Cardiac muscle cell (in vitro differentiated cells and primary cell): Measurements from ENCODE around the gene ATG10. TPM values are rescaled to one million over a fixed set of nuclear protein-coding genes. Genes with fewer than 3 reads are reported as not detected.

Experiments
- DNase-seq, 2 donors: peaks; one replicate each; pipeline versions ENCODE4 v3.0.0 to v3.0.0-alpha.2; 2010 to 2017; ENCODE audit warnings: low read depth in 1 of 2, low spot score in 1 of 2
- H3K27ac ChIP-seq: fragments of 200-600 bp; sonication (generic); 2 replicates; pipeline ENCODE4 v1.5.1; 2016
- H3K27me3 ChIP-seq: fragments of 200-600 bp; sonication (generic); 2 replicates; pipeline ENCODE4 v1.6.0; 2016; ENCODE audit warnings: control low read depth
- H3K36me3 ChIP-seq: fragments of 200-600 bp; sonication (generic); 2 replicates; pipeline ENCODE4 v1.5.1; 2016; ENCODE audit warnings: control low read depth
- H3K4me1 ChIP-seq: fragments of 200-600 bp; sonication (generic); 2 replicates; pipeline ENCODE4 v1.8.1; 2017; ENCODE audit warnings: low read depth, mild to moderate bottlenecking, mixed run types
- H3K4me3 ChIP-seq: fragments of 200-600 bp; sonication (generic); 2 replicates; pipeline ENCODE4 v1.5.1; 2016; ENCODE audit warnings: mild to moderate bottlenecking
- H3K9me3 ChIP-seq: fragments of 200-600 bp; sonication (generic); 2 replicates; pipeline ENCODE4 v1.5.1; 2017; ENCODE audit warnings: low read depth, mild to moderate bottlenecking, control low read depth
- polyA plus RNA-seq: library from polyadenylated mRNA; unstranded; fragments of >200 nt; fragmentation: Nextera tagmentation; extraction: Ambion mirVana; gene quantifications from 2 replicates; pipeline ENCODE4 v1.2.1, GENCODE V29; 2016
- total RNA-seq: library from RNA; depleted of rRNA; stranded (reverse); fragments of >200 nt; gene quantifications from 2 replicates; pipeline ENCODE4 v1.2.3, GENCODE V29; 2016
- TF ChIP-seq, protein P1 (sequence below): IDR thresholded peaks from 2 replicates; pipeline ENCODE4 v1.5.1; 2012; ENCODE audit warnings: low read depth, mild to moderate bottlenecking, low read length

The ATG10 gene
- total and polyA plus RNA-seq, 2 experiments from 2014 or later, result 9.0 to 28.0 TPM

DNA sequence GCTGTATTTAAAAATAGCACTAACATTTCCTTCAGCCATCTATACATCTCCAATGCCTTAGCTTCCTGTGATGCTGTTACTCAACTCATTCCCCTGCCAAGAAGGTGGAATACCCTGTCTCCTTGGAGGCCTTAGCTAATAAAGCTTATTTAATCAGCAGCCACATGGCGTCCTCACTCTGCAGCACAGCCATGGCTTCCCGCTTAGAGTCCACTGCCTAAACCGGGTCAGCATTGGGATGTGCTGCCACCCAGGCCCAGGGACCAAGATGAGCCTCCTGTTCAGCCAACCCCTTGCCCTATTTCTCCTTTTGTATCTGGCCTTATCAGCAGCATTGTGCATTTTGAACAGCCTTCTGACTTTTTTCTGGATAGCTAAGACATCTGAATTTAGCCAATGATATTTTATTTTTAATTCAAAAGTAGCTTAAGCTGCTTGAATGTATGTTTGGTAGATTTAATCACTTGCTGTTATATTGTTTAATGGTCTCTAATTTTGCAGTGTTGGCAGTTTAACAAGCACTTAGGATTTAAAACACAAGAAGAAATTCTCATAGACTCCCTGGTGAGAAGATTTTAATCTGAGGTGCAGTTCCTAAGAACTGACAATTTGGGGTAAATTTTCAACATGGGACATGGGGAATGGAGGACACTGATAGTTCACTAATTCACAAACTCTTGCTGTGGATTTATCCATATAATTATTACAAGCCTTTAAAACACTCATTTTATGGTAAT is 193.3 kb downstream of the ATG10 start:
- Histone ChIP-seq H3K4me3 (no peak overlapping the region), H3K27ac (peak overlapping the region; percentile 49), H3K9me3 (no peaks in the 10 kb centered on the region), H3K36me3 (no peaks in the 10 kb centered on the region), H3K4me1 (peaks cover 17% of the 10 kb centered on the region), H3K27me3 (no peaks in the 10 kb centered on the region)
- TF ChIP-seq, protein P1, sequence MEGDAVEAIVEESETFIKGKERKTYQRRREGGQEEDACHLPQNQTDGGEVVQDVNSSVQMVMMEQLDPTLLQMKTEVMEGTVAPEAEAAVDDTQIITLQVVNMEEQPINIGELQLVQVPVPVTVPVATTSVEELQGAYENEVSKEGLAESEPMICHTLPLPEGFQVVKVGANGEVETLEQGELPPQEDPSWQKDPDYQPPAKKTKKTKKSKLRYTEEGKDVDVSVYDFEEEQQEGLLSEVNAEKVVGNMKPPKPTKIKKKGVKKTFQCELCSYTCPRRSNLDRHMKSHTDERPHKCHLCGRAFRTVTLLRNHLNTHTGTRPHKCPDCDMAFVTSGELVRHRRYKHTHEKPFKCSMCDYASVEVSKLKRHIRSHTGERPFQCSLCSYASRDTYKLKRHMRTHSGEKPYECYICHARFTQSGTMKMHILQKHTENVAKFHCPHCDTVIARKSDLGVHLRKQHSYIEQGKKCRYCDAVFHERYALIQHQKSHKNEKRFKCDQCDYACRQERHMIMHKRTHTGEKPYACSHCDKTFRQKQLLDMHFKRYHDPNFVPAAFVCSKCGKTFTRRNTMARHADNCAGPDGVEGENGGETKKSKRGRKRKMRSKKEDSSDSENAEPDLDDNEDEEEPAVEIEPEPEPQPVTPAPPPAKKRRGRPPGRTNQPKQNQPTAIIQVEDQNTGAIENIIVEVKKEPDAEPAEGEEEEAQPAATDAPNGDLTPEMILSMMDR, result peak; percentile 4
- DNase-seq, result peak; percentile 11 to 75

DNA sequence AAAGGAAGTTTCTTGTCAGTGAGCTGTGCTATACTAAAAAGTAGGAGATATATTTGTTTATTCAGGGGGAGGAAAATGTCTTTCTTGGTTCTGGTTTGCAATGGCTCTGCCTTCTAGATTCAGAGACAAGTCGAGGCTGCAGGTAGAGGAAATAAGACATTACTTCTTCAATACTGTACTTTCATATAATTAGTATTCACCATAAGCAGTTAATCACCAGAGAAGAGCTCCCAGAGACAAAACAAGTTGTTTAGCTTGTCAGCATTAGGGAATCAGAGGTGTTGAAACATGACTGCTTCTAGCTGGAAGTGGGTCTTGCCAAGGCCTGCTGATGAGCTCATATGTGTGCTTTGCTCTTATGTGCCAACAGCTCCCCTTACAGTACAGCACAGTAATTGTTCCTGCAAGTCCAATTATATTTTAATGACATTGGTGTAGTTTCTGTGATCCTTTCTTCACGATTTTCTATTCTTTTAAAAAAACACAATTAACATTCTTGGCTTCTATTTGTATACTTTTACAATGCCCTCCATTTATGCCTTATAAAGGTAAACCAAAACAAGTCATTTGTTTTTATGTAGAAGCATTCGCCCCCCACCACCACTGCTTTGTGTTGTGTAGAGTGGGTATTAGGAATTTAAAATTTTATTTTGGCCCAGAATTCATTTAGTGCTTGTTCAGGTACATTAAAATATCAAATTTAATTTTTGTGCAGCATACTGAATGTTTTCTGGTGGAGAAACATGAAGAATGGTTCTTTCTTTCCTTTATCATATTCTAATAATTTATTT is 194.1 kb downstream of the ATG10 start:
- Histone ChIP-seq H3K27ac (peak overlapping the region; percentile 49), H3K9me3 (no peaks in the 10 kb centered on the region), H3K4me3 (no peak overlapping the region), H3K4me1 (peaks cover 17% of the 10 kb centered on the region), H3K27me3 (no peaks in the 10 kb centered on the region), H3K36me3 (no peaks in the 10 kb centered on the region)
- TF ChIP-seq, protein P1, result peak; percentile 76
- DNase-seq, result peak; percentile 82 to 97

DNA sequence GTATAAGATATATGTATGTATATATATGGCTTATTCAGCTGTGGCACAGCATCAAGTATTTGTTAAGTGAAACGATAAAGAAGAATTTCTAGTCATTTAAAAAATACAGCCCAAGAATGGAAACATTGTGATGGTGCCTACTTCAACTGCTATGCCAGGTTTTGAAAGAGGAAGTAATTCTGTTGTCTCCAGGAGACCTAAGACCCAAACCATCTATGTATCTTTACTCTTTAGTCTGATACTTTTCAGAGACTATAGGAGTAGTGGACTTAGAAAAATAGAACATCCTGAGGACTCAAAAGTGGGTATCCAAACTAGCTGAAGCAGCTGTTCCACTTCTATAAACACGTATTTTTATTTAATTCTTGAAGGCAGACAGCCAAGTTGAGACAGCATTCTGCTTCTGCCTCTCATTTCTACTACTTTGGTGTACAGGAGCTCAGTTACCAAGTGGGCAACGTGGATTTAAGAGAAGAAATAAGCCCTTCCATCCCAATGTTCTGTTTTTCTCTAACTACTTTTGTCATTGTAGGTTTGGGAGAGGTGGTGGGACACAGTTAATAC is 195.6 kb downstream of the ATG10 start:
- no peak overlapping the region for H3K27ac ChIP-seq
- peaks cover 17% of the 10 kb centered on the region for H3K4me1 ChIP-seq
- no peaks in the 10 kb centered on the region for H3K27me3 ChIP-seq
- TF ChIP-seq, protein P1, result no peak
- H3K9me3 ChIP-seq, result no peaks in the 10 kb centered on the region
- no peak overlapping the region for H3K4me3 ChIP-seq
- no peak for DNase-seq
- no peaks in the 10 kb centered on the region for H3K36me3 ChIP-seq

DNA sequence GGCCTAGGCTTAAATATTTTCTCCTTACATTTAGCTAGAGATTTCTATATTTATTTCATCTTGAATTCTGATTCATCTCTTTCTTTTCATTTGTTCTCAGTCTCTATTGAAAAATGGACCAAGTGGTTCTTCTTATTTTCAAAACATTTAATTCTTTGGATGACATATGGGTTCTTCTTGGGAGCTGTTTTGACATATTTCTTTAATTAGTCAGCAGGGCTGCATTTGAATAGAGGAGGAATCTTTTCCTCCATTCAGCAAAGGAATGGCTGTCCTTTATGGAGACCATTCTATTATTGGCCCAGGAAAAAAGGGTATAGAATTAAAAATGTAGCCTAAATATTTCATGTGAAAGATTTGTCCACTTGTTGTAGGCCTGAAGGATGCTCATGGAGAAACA is 196.5 kb downstream of the ATG10 start:
- no peaks in the 10 kb centered on the region for H3K36me3 ChIP-seq
- no peak for DNase-seq
- H3K27ac ChIP-seq, result no peak overlapping the region
- no peak overlapping the region for H3K4me3 ChIP-seq
- TF ChIP-seq, protein P1, result no peak
- no peaks in the 10 kb centered on the region for H3K27me3 ChIP-seq
- H3K9me3 ChIP-seq, result no peaks in the 10 kb centered on the region
- peaks cover 17% of the 10 kb centered on the region for H3K4me1 ChIP-seq

DNA sequence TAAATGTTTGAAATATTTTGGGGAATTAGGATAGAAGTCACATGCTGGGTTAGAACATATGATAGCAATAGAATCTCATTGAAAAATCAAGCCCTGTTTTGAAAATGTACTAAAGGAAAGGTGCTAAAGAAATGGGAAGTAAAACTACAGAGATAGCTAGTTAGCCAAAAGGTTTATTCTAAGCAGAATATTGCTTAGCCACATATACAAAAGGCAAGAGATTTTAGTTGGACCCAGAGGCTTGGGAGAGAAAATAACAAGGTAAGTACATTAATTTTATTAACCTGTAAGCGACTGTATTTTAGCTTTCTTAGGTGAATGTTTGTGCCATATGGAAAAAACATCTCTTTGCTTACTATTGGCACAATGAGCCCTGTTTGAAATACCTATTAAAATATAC is 198.1 kb downstream of the ATG10 start:
- Histone ChIP-seq H3K4me3 (no peak overlapping the region), H3K9me3 (no peaks in the 10 kb centered on the region), H3K27ac (no peak overlapping the region), H3K27me3 (no peaks in the 10 kb centered on the region), H3K36me3 (no peaks in the 10 kb centered on the region), H3K4me1 (peaks cover 19% of the 10 kb centered on the region)
- DNase-seq, result no peak
- TF ChIP-seq, protein P1, result no peak
